Transverse colon (tissue), 4 donors: Measurements from ENCODE around the gene SHROOM3. TPM values are rescaled to one million over a fixed set of nuclear protein-coding genes. Genes with fewer than 3 reads are reported as not detected.

Experiments used
- DNase-seq: peaks from one replicate; pipeline ENCODE4 v3.0.0-alpha.2; 2019
- H3K27ac ChIP-seq, 4 donors: fragments of 200-600 bp; sonication (generic); 2 replicates each; pipeline ENCODE4 v1.5.1; 2016 to 2018; ENCODE audit warnings: inconsistent platforms in 4 of 4
- H3K27me3 ChIP-seq: fragments of 200-600 bp; sonication (generic); 2 replicates; pipeline ENCODE4 v1.5.1; 2017; ENCODE audit warnings: inconsistent platforms
- H3K36me3 ChIP-seq, 4 donors: fragments of 200-600 bp; sonication (generic); 2 replicates each; pipeline ENCODE4 v1.5.1; 2017 to 2019; ENCODE audit warnings: inconsistent platforms in 4 of 4
- H3K4me1 ChIP-seq, 4 donors: fragments of 200-600 bp; sonication (generic); 2 replicates each; pipeline ENCODE4 v1.5.1; 2017 to 2020; ENCODE audit warnings: inconsistent platforms in 4 of 4
- H3K4me3 ChIP-seq, 4 donors: fragments of 200-600 bp; sonication (generic); 1 replicate in 1 of 4; 2 replicates in 3 of 4; pipeline versions ENCODE4 v1.5.1 to v1.6.1; 2017 to 2019; ENCODE audit warnings: inconsistent platforms in 4 of 4
- H3K9me3 ChIP-seq, 2 donors: fragments of 200-600 bp; sonication (generic); 2 replicates each; pipeline ENCODE4 v1.5.1; 2017 to 2019; ENCODE audit warnings: inconsistent platforms in 2 of 2
- CTCF ChIP-seq, 5 experiments: fragments of 200-600 bp in 3 of 5; fragments of 450-650 bp in 2 of 5; sonication (generic) in 3 of 5; IDR thresholded peaks; 1 replicate in 2 of 5; 2 replicates in 3 of 5; pipeline ENCODE4 v1.5.1; 2016 to 2017; ENCODE audit warnings: antibody characterized with exemption in 5 of 5, inconsistent platforms in 3 of 5, mild to moderate bottlenecking in 2 of 5, moderate library complexity in 1 of 5
- EP300 ChIP-seq: sonication (generic); formaldehyde crosslinking; IDR thresholded peaks from one replicate; pipeline ENCODE4 v1.6.1; 2017; ENCODE audit warnings: antibody characterized with exemption, low read depth
- POLR2A ChIP-seq: fragments of 450-650 bp; IDR thresholded peaks from one replicate; pipeline ENCODE4 v1.6.1; 2016; ENCODE audit warnings: antibody characterized with exemption, mild to moderate bottlenecking, moderate library complexity
- POLR2AphosphoS5 ChIP-seq, 3 donors: sonication (generic); formaldehyde crosslinking; IDR thresholded peaks; one replicate each; pipeline ENCODE4 v1.6.1; 2016; ENCODE audit warnings: antibody characterized with exemption in 3 of 3
- WGBS, 2 donors: methylation state at CpG; one replicate each; pipeline ENCODE4 v1.1.5; 2018; ENCODE audit warnings: low coverage in 1 of 2; 5-methylcytosine and 5-hydroxymethylcytosine counted together
- in situ Hi-C, 4 donors: fragments of 200-750 bp; cut with MboI; loops; one replicate each; pipeline versions ENCODE4 v1.15.0 to v1.15.1; 2017; ENCODE audit warnings: low sequenced_read_pairs in 3 of 4, low pct_ligation_motif_present in 1 of 4, low pct_unique_long_range_greater_than_20kb in 1 of 4
- intact Hi-C: fragments of 100-400 bp; cut with DNase I; formaldehyde crosslinking; loops from one replicate; pipeline ENCODE4 v1.15.1; 2023; ENCODE audit warnings: low total_unique reads
- total RNA-seq, 4 donors: library from RNA; depleted of rRNA; stranded (reverse); fragments of >200 nt; gene quantifications; one replicate each; pipeline ENCODE4 v1.1.0, GENCODE V29; 2016

SHROOM3 gene
- total RNA-seq, 4 donors from 2014 or later, result 182 to 456 (median 437) TPM

GRCh38 chr4:76651616-76652015, 216.6 kb downstream of the SHROOM3 start:
- H3K4me3 ChIP-seq, result no peak overlapping the region
- H3K9me3 ChIP-seq, result no peaks in the 10 kb centered on the region
- H3K36me3 ChIP-seq, result no peaks in the 10 kb centered on the region
- no peak for DNase-seq
- intact Hi-C loops, result no loop called here
- in situ Hi-C loops, result no loop called here
- H3K27me3 ChIP-seq, result no peaks in the 10 kb centered on the region
- 68 to 76% methylated on average over 2 of the region's 2 CpGs for WGBS, 2 donors
- H3K4me1 ChIP-seq, result no peaks in the 10 kb centered on the region
- H3K27ac ChIP-seq, result no peak overlapping the region
- no peak for TF ChIP-seq POLR2AphosphoS5 (IDR thresholded peaks at IDR 0.05)
- no peak for TF ChIP-seq EP300
- no peak for TF ChIP-seq CTCF (IDR thresholded peaks at IDR 0.05)
- TF ChIP-seq POLR2A, result no peak

DNA sequence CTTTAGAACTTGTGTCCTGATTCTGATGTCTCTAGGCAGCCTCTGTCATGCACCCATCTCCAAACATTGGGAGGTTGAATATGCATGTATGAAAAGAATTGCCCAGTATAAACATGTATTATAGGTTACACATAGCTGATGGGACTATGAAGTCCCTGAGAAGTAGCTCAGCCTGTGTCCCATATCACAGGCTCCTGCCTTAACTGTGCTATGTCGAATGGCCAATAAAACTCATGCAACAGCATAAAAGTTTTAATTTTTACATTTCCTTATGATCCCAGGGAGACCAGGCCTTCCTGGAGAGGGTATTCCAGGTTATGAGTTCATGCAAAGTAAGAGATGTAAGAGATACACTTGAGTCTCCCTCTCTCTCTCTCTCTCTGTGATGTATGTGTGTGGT, 217.4 kb downstream of the SHROOM3 start:
- TF ChIP-seq EP300 (no peak), CTCF (IDR thresholded peaks at IDR 0.05) (no peak), POLR2AphosphoS5 (IDR thresholded peaks at IDR 0.05) (no peak), POLR2A (no peak)
- Histone ChIP-seq H3K4me1 (no peaks in the 10 kb centered on the region), H3K27ac (no peak overlapping the region), H3K9me3 (no peaks in the 10 kb centered on the region), H3K4me3 (no peak overlapping the region), H3K27me3 (no peaks in the 10 kb centered on the region), H3K36me3 (no peaks in the 10 kb centered on the region)
- intact Hi-C loops, result no loop called here
- in situ Hi-C loops, result no loop called here
- no peak for DNase-seq
- 31% methylated on average over 1 of the region's 1 CpG; no CpG with 5 or more reads in 1 of the 2 donors for WGBS, 2 donors

- H3K4me1 ChIP-seq, result no peaks in the 10 kb centered on the region
Observed at GRCh38 chr4:76654084-76654483, 219.1 kb downstream of the SHROOM3 start.

GRCh38 chr4:76654791-76655190, 219.8 kb downstream of the SHROOM3 start:
- Histone ChIP-seq H3K27ac (no peak overlapping the region), H3K36me3 (no peaks in the 10 kb centered on the region), H3K27me3 (no peaks in the 10 kb centered on the region), H3K4me3 (no peak overlapping the region), H3K4me1 (no peaks in the 10 kb centered on the region), H3K9me3 (no peaks in the 10 kb centered on the region)
- in situ Hi-C loops, result no loop called here
- TF ChIP-seq EP300 (no peak), POLR2AphosphoS5 (IDR thresholded peaks at IDR 0.05) (no peak), POLR2A (no peak), CTCF (IDR thresholded peaks at IDR 0.05) (no peak)
- intact Hi-C loops, result no loop called here
- DNase-seq, result no peak

More at GRCh38 chr4:76654084-76654483, 219.1 kb downstream of the SHROOM3 start:
- DNase-seq, result no peak
- TF ChIP-seq CTCF (IDR thresholded peaks at IDR 0.05) (no peak), EP300 (no peak), POLR2AphosphoS5 (IDR thresholded peaks at IDR 0.05) (no peak), POLR2A (no peak)
- WGBS, 2 donors, result 91 to 96% methylated on average over 6 of the region's 6 CpGs
- intact Hi-C loops, result no loop called here
- H3K27me3 ChIP-seq, result no peaks in the 10 kb centered on the region
- H3K36me3 ChIP-seq, result no peaks in the 10 kb centered on the region
- no peak overlapping the region for H3K27ac ChIP-seq
- no peaks in the 10 kb centered on the region for H3K9me3 ChIP-seq
- in situ Hi-C loops, result no loop called here
- no peak overlapping the region for H3K4me3 ChIP-seq
